ENCODE measurements around the gene FAM169A.
A peak's percentile ranks its signal among the peaks of the same experiment; 100 is the strongest.
"Not testable (repeated sequence)": the region's sequence is repeated elsewhere in the genome, so short reads cannot be mapped to it uniquely, and the experiment has no call there.

The FAM169A gene

GRCh38 chr5:74798977-74799911 lies 66.9 kb downstream of the FAM169A start:
- DNase-seq = no peak

- DNase-seq = not testable (repeated sequence)
Measured at GRCh38 chr5:74791669-74792068, 74.5 kb downstream of the FAM169A start.

GRCh38 chr5:74787424-74787823 lies 78.8 kb downstream of the FAM169A start:
- no peak for DNase-seq

- DNase-seq = no peak
Measured at GRCh38 chr5:74786851-74787250, 79.3 kb downstream of the FAM169A start.

- no peak for DNase-seq
Measured at GRCh38 chr5:74778609-74779008, 87.6 kb downstream of the FAM169A start.

GRCh38 chr5:74772359-74772758 lies 93.8 kb downstream of the FAM169A start:
- no peak for DNase-seq

- DNase-seq = no peak
Measured at GRCh38 chr5:74767579-74767913, 98.6 kb downstream of the FAM169A start.

- peak; percentile 94 for DNase-seq
Measured at GRCh38 chr5:74766849-74767578, 99.2 kb downstream of the FAM169A start, which contains the start of the genes GFM2 and NSA2. Gene GFM2, minus strand, starts transcription at chr5:74767117. Its CDS starts 3,375 bp downstream, at chr5:74763742. Gene NSA2, plus strand, starts transcription at chr5:74767249. Its CDS starts 112 bp downstream, at chr5:74767361.

- peak; percentile 47 for DNase-seq
Measured at GRCh38 chr5:74766418-74766848, 99.8 kb downstream of the FAM169A start.

GRCh38 chr5:74765929-74766328 lies 100.3 kb downstream of the FAM169A start:
- DNase-seq = no peak

- no peak for DNase-seq
Measured at GRCh38 chr5:74765201-74765600, 101.0 kb downstream of the FAM169A start.

GRCh38 chr5:74763504-74763903 lies 102.7 kb downstream of the FAM169A start:
- DNase-seq = no peak

GRCh38 chr5:74762599-74762998 lies 103.6 kb downstream of the FAM169A start:
- DNase-seq = no peak

GRCh38 chr5:74761241-74761640 lies 104.9 kb downstream of the FAM169A start:
- DNase-seq = no peak

- DNase-seq = not testable (repeated sequence)
Measured at GRCh38 chr5:74748742-74749141, 117.4 kb downstream of the FAM169A start.

GRCh38 chr5:74738406-74738805 lies 127.8 kb downstream of the FAM169A start:
- DNase-seq = no peak

GRCh38 chr5:74736759-74737158 lies 129.4 kb downstream of the FAM169A start:
- no peak for DNase-seq
